GM18951 (cell line): ENCODE measurements around the gene FIP1L1.
"Not testable (repeated sequence)": the region's sequence is repeated elsewhere in the genome, so short reads cannot be mapped to it uniquely, and the experiment has no call there.

ENCODE experiments used
- POLR2A ChIP-seq: IDR thresholded peaks from 4 replicates; pipeline ENCODE4 v1.6.1; 2011; ENCODE audit warnings: mild to moderate bottlenecking; ENCODE audit not compliant: insufficient read length, insufficient read depth; ENCODE audit errors: extremely low read depth
- in situ Hi-C: fragments of 300-500 bp; cut with MboI; formaldehyde crosslinking; loops from one replicate; pipeline ENCODE4 v1.12.0; 2022; ENCODE audit warnings: low sequenced_read_pairs, mixed read lengths, inconsistent platforms; ENCODE audit not compliant: unreplicated experiment

Gene FIP1L1

DNA sequence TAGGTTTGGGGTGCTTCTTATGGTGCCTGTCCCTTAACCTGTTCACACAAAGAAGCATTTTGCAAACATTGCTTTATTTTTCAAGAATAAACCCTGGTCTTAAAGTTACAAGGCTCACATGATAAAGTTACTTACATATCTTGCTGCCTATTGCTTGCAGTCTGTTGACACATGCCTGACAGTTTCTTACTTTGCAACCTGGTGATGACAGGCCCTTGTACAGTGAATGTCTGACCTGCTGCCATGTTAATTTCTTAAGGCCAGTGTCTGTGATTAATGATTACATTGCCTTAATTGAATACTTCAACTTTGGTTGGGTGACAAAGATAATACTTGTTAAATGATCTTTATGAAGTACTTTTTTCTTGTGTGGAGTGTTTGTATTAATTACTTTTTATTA, 49.9 kb downstream of the FIP1L1 start:
- in situ Hi-C loops = no loop called here
- TF ChIP-seq POLR2A = no peak

DNA sequence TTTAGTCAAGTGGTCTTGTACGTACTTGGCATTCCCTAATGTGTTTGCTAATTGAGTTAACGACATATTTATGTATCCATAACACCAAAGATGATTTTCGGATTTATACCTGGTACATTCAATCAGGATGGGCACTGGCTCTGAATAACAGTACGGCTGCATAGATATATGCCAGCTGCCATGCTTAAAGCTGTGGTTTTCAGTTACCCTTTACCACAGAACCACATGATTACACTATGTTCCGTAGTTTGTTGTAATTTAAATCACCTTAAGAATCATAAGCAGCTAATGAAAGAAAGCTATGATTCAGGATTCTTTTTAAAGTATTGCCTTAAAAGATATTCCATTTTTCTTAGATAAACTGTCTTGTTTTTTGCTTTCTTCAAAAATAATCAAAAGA, 53.6 kb downstream of the FIP1L1 start:
- in situ Hi-C loops = no loop called here
- TF ChIP-seq POLR2A = no peak

DNA sequence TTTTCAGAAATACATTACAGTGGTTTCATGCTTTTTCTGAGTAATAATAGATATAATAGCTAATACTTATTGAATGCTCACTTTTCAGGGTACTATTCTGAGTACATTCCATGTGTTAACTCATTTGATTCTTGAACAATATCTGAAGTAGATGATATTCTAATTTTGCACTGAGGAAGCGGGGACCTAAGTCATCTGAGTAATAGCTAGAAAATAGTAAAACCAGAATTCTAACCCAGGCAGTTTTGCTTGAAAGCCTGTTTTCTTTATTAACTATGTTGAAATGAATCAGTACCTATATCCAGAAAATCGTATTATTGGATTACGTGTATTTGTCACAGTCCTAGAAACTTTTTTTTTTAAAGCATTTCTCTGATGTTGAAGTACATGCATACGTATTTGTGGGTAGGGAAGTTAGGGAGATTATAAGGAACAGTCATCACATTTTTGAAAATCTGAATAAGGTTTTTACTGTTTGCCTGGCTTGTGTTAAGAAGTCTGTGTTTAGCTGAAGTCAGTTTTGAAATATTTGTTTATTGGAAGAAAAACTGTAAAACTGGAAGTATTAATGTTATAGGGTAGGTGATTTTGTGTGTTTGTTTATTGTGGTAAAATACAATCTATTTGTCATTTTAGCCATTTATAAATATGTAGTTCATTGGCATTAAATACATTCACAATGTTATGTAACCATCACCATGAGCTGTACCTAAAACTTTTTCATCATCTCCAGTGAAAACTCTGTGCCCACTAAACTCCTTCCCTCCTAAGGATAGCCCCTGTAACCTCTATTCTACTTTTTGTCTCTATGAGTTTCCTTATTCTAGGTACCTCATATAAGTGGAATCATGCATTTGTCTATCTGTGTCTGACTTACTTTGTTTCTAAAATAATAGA, 55.3 kb downstream of the FIP1L1 start:
- in situ Hi-C loops = no loop called here
- no peak for TF ChIP-seq POLR2A

DNA sequence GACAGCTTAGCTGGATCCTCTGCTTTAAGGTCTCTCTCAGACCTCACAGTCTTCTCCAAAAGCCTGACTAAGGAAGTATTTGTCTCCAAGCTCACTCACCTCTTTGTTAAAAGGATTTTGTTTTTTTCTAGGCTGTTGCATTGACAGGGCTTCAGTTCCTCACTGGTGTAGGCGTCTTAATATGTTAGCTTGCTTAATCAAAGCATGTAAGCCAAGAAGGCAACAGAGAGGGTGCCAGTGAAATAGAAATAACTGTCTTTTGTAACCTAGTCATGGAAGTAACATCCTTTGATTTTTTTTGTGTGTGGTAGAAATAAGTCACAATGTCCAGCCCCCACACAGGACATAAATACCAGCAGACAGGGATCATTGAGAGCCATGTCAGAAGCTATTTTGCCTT, 58.8 kb downstream of the FIP1L1 start:
- TF ChIP-seq POLR2A = no peak
- in situ Hi-C loops = no loop called here

DNA sequence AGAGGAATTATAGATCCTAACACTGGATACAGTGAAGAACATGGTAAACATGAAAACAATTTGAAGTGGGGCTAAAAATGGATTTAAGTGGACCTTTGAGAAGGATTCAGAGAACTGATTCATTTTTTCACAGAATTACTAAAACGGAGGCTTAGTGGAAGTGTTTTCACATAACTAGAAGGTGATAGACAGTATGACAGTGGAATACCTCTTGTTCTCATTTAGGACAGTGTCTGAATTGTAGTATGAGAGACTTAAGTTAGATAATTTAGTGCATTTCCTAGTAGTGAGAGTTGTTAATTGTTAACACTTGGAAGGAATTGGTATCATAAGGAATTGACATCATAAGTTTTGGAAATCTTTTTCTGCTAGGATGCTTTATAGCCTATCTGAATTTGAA, 64.1 kb downstream of the FIP1L1 start:
- TF ChIP-seq POLR2A = no peak
- in situ Hi-C loops = no loop called here

DNA sequence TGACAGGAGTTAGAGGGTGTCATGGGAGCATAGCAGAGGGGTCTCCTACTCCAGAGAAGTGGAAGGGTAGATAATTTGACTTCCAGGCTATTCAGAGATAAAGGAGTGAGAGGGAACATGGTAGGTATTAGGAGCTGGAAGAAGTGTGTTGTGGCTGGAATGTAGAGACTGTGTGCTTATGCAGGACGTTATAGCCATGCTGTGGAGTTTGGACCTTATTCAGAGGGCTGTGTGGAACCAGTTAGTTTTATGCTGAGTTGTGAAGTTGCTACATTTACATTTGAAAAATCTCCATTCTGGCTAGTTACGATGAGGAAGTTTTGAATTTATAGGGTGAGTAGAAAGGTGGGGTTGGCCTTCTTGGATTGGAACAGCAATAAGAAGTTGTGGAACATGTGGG, 67.5 kb downstream of the FIP1L1 start:
- in situ Hi-C loops = no loop called here
- no peak for TF ChIP-seq POLR2A

DNA sequence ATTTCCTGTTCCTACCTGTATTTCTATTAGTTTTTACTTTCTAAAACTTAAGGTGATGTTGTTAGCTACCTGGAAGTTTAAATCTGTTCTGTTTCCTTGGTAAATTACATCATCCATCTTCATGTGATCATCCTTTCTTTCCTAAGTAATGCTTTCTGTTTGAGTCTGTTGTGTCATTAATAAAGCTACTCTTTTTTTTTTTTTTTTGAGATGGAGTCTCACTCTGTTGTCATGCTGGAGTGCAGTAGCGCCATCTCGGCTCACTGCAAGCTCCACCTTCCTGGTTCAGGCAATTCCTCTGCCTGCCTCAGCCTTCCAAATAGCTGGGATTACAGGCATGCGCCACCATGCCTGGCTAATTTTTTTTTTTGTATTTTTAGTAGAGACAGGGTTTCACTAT, 73.3 kb downstream of the FIP1L1 start:
- in situ Hi-C loops = no loop called here
- no peak for TF ChIP-seq POLR2A

DNA sequence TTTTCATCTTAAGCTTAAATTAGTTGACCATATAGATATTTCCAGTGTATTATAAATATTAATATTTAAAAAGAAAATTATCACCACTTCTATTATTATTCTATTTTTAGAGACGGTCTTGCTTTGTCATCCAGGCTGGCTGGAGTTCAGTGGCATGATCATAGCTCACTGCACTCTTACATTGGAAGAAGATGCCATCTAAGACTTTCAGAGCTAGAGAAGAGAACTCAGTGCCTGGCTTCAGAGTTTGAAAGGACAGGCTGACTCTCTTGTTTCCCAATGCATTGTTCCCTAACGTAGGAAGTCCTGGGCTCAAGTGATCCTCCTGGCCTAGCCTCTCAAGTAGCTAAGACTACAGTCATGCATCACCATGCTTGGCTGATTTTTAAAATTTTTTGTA, 75.9 kb downstream of the FIP1L1 start:
- in situ Hi-C loops = no loop called here
- TF ChIP-seq POLR2A = no peak

DNA sequence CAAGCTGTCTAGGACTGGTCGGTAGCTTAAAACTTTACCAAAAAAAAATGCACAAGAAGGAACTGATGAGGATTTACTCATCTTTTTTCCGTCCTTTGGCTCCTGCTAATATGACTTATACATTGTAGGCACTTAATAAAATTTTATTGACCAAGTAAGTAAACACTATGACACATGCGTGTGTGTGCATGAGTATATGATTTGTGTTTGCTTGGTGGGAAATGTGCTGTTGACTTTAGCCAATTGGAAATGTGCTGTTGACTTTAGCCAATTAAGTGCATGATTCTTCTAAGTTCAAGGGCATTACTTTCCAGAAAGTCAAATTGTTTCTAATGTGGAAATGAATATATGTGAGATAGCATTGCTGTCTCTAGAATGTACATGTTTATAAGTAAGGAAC, 78.3 kb downstream of the FIP1L1 start:
- TF ChIP-seq POLR2A = no peak

DNA sequence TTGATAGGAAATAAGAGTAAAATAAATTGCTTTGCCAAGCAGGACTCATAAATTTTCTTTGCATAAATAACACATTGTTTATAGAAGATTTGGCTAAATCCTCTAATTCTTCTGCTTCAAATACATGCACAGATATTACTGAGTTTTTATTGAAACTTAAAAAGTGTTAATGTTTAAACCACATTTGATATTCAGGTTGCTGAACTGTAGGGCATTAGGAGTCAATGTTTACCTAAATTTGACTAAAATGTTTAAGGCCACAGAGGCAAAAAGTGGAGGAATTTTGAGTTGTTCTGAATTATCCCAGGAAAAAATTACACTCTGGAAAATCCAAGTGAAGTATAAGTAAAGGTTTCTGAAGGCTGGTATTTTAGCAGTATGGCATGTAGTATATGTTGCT, 78.7 kb downstream of the FIP1L1 start:
- TF ChIP-seq POLR2A = no peak
- in situ Hi-C loops = no loop called here

More for the DNA sequence above, 78.3 kb downstream of the FIP1L1 start:
- in situ Hi-C loops = no loop called here

DNA sequence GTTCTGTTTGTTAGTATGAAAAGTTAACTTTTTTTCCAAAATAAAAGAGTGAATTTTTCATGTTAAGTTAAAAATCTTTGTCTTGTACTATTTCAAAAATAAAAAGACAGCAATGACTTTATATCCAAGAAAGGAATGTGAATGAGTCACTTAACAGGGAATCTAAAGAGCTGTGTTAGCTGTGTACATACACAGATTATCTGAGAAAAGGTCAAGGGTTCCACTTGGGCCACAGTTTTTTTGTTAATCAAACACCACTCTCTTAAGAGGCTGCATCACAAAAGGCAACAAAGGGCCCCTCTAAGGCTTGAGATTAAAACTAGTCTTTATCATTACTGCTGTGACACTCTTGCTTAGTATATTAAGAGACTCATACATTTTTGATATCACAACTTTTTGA, 82.1 kb downstream of the FIP1L1 start:
- in situ Hi-C loops = no loop called here
- TF ChIP-seq POLR2A = no peak

DNA sequence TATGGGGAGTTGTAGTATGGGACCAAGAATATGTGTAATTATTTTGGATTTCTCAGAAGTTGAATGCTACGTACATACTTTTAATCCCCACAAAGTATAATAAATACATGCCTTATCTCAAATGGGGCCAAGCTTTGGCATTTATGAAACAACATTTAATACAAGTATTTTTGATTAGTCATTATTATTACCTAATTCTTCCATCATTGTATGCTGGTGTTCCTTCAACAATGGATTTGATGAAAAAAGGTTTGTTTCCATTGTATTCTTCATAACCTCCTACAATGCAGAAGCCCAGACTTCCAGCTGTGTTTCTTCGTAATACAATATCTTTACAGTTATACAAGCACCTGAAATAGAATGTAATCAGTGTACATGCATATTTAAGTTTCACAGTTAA, 83.8 kb downstream of the FIP1L1 start:
- in situ Hi-C loops = no loop called here
- no peak for TF ChIP-seq POLR2A

DNA sequence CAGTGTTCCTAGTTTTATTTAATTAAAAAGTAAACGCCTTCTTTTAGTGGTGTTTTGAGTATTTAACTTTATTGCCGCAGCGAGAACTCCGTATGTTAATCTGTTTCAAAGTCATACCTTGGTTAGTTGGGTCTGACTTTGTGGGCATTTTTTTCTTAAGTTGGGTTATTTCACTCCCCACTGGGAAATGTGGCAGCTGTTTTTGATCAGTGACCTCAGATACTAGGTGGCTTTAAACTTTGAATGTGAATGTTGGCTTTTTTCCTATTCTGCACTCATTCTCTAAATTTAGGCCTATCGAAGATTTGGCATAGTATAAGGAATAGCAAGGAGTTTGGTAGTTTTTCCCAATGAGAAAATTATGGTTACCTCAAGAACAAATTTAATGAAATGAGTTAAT, 85.9 kb downstream of the FIP1L1 start:
- in situ Hi-C loops = no loop called here
- no peak for TF ChIP-seq POLR2A

DNA sequence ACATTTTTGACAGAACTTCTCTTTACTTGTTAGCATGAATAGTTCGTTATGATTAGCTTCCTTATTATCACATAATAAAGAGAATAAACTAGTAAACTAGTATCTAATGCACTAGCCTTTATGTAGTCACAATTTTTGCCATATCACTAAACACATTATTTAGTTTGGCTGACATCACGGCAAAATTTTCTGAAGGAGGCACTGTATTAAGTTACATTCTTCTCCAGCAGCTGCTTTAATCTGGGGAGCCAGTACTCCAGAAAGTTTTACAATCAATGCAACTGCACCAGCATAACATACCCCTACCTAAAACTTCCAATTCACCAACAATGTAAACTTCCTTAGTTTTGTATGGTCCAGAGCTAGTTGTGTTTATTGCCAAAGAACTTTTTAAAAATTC, 87.8 kb downstream of the FIP1L1 start:
- in situ Hi-C loops = no loop called here
- no peak for TF ChIP-seq POLR2A

DNA sequence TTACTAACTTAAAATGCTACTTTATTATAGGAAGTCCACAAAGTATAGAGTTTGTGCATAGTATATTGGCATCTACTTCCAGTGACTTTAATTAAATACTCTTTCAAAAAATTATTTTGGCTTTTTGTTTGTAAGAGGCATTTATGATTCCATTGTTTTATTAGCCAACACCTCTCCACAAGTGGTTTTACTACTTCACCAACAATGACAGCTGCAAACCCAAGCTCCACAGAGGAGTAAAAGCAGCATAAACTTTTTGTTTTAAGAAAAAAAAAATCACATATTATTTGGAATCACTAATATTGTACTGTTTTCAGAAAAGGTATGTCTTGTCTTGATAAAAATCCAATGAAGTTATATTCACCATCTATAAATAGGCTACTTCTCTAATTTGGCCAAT, 88.5 kb downstream of the FIP1L1 start:
- no peak for TF ChIP-seq POLR2A
- in situ Hi-C loops = no loop called here

DNA sequence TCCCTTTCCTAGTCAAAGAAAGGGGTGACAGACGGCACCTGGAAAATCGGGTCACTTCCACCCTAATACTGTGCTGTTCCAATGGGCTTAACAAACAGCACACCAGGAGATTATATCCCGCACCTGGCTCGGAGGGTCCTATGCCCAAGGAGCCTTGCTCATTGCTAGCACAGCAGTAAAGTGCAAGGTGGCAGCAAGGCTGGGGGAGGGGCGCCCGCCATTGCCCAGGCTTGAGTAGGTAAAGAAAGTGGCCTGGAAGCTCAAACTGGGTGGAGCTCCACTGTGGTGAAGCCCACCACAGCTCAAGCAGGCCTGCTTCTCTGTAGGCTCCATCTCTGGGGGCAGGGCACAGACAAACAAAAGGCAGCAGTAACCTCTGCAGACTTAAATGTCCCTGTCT, 89.1 kb downstream of the FIP1L1 start:
- in situ Hi-C loops = not testable (repeated sequence)
